Activated CD4-positive, alpha-beta memory T cell treated with anti-CD3 and anti-CD28 coated beads, Interleukin-2, amount 10 ng/mL, durations not matched to agents 7 days and 5 days (primary cell): ENCODE measurements around the gene TMEM165. TPM values are rescaled to one million over a fixed set of nuclear protein-coding genes. Genes with fewer than 3 reads are reported as not detected.

Source experiments
- CTCF ChIA-PET: fragments of 350-600 bp; sonication (Branson Sonifier 250); formaldehyde crosslinking; loops from one replicate; lab custom pipeline; 2021; ENCODE audit warnings: antibody characterized with exemption, inconsistent platforms; lab: Charles Lee
- POLR2A ChIA-PET: fragments of 350-600 bp; sonication (Branson Sonifier 250); formaldehyde crosslinking; loops from one replicate; lab custom pipeline; 2021; ENCODE audit warnings: antibody characterized with exemption; lab: Charles Lee
- DNase-seq: peaks from one replicate; pipeline ENCODE4 v3.0.0-alpha.2; 2020
- H3K27ac Mint-ChIP-seq: one replicate; pipeline ENCODE4 v1.8.0; 2021; ENCODE audit warnings: mild to moderate bottlenecking, mixed read lengths
- H3K27me3 Mint-ChIP-seq: one replicate; pipeline ENCODE4 v1.8.0; 2021; ENCODE audit warnings: mixed read lengths
- H3K36me3 Mint-ChIP-seq: one replicate; pipeline ENCODE4 v1.8.0; 2021; ENCODE audit warnings: low read depth, mixed read lengths
- H3K4me1 Mint-ChIP-seq: one replicate; pipeline ENCODE4 v1.8.0; 2021; ENCODE audit warnings: mixed read lengths
- H3K4me3 Mint-ChIP-seq: one replicate; pipeline ENCODE4 v1.8.0; 2021; ENCODE audit warnings: mild to moderate bottlenecking, mixed read lengths
- H3K9me3 Mint-ChIP-seq: one replicate; pipeline ENCODE4 v1.8.0; 2021; ENCODE audit warnings: mixed read lengths
- total RNA-seq, 2 experiments: library from RNA; stranded (reverse); gene quantifications; one replicate each; pipeline ENCODE4 v1.2.3, GENCODE V29; 2021

Gene TMEM165
- total RNA-seq, 2 experiments from 2014 or later, result 68.2 to 70.1 TPM

- Mint-ChIP-seq H3K9me3 (no peaks in the 10 kb centered on the region), H3K27ac (no peak overlapping the region), H3K4me3 (no peak overlapping the region), H3K36me3 (peaks cover 25% of the 10 kb centered on the region), H3K27me3 (no peaks in the 10 kb centered on the region), H3K4me1 (peaks cover 12% of the 10 kb centered on the region)
- POLR2A ChIA-PET, result interaction anchor here (1.1 to 1.2 kb wide), 2 partner anchors 8 to 108 kb away, joined by 3 to 6 read pairs; no protein-coding TSS in a partner anchor
- no peak for DNase-seq
- CTCF ChIA-PET, result interaction anchor here (0.6 to 2.0 kb wide), 6 partner anchors 8 to 421 kb away, joined by 3 to 7 read pairs (median 4); no protein-coding TSS in a partner anchor
Measured at GRCh38 chr4:55444827-55445226, 49.1 kb downstream of the TMEM165 start.

- no peak overlapping the region for H3K4me3 Mint-ChIP-seq
- ChIA-PET POLR2A (interaction anchor here (1.0 to 1.2 kb wide), 4 partner anchors 9 to 107 kb away, joined by 3 to 6 read pairs (median 4); partner anchors contain the start of gene SRD5A3), CTCF (interaction anchor here (1.0 to 2.0 kb wide), 4 partner anchors 9 to 420 kb away, joined by 3 to 7 read pairs (median 4); no protein-coding TSS in a partner anchor)
- no peak for DNase-seq
- peaks cover 23% of the 10 kb centered on the region for H3K36me3 Mint-ChIP-seq
- no peak overlapping the region for H3K27ac Mint-ChIP-seq
- H3K27me3 Mint-ChIP-seq, result no peaks in the 10 kb centered on the region
- H3K4me1 Mint-ChIP-seq, result peaks cover 9% of the 10 kb centered on the region
- H3K9me3 Mint-ChIP-seq, result no peaks in the 10 kb centered on the region
Measured at GRCh38 chr4:55445921-55446577, 50.3 kb downstream of the TMEM165 start.

- Mint-ChIP-seq H3K36me3 (peaks cover 25% of the 10 kb centered on the region), H3K4me1 (peaks cover 9% of the 10 kb centered on the region), H3K9me3 (no peaks in the 10 kb centered on the region), H3K4me3 (no peak overlapping the region), H3K27ac (no peak overlapping the region), H3K27me3 (no peaks in the 10 kb centered on the region)
- ChIA-PET CTCF (interaction anchor here (2.0 kb wide), 1 partner anchor 9 kb away, joined by 7 read pairs; no protein-coding TSS in a partner anchor), POLR2A (interaction anchor here (1.2 kb wide), 1 partner anchor 9 kb away, joined by 5 read pairs; no protein-coding TSS in a partner anchor)
- DNase-seq, result no peak
Measured at GRCh38 chr4:55446578-55446922, 50.8 kb downstream of the TMEM165 start.

- ChIA-PET CTCF (interaction anchor here (2.0 kb wide), 1 partner anchor 10 kb away, joined by 7 read pairs; no protein-coding TSS in a partner anchor), POLR2A (interaction anchor here (1.2 kb wide), 1 partner anchor 10 kb away, joined by 5 read pairs; no protein-coding TSS in a partner anchor)
- Mint-ChIP-seq H3K27me3 (no peaks in the 10 kb centered on the region), H3K4me1 (peaks cover 9% of the 10 kb centered on the region), H3K9me3 (no peaks in the 10 kb centered on the region), H3K27ac (no peak overlapping the region), H3K36me3 (peaks cover 32% of the 10 kb centered on the region), H3K4me3 (no peak overlapping the region)
- DNase-seq, result no peak
Measured at GRCh38 chr4:55447108-55447708, 51.5 kb downstream of the TMEM165 start.

GRCh38 chr4:55447831-55448230, 52.1 kb downstream of the TMEM165 start:
- no peak for DNase-seq
- H3K36me3 Mint-ChIP-seq, result peaks cover 29% of the 10 kb centered on the region
- no peaks in the 10 kb centered on the region for H3K9me3 Mint-ChIP-seq
- H3K27me3 Mint-ChIP-seq, result no peaks in the 10 kb centered on the region
- peaks cover 7% of the 10 kb centered on the region for H3K4me1 Mint-ChIP-seq
- CTCF ChIA-PET, result interaction anchor here (1.0 kb wide), 1 partner anchor 418 kb away, joined by 3 read pairs; no protein-coding TSS in a partner anchor
- peak overlapping the region; percentile 60 for H3K27ac Mint-ChIP-seq
- POLR2A ChIA-PET, result no interaction called here
- no peak overlapping the region for H3K4me3 Mint-ChIP-seq

GRCh38 chr4:55450566-55450965, 54.8 kb downstream of the TMEM165 start:
- Mint-ChIP-seq H3K4me3 (no peak overlapping the region), H3K4me1 (peaks cover 7% of the 10 kb centered on the region), H3K27me3 (no peaks in the 10 kb centered on the region), H3K36me3 (peaks cover 29% of the 10 kb centered on the region), H3K9me3 (no peaks in the 10 kb centered on the region), H3K27ac (no peak overlapping the region)
- DNase-seq, result no peak
- ChIA-PET POLR2A (interaction anchor here (1.1 kb wide), 1 partner anchor 32 kb away, joined by 3 read pairs; no protein-coding TSS in a partner anchor), CTCF (interaction anchor here (1.1 kb wide), 1 partner anchor 104 kb away, joined by 6 read pairs; the partner anchor contains the start of gene SRD5A3)

- ChIA-PET CTCF (no interaction called here), POLR2A (no interaction called here)
- DNase-seq, result no peak
- Mint-ChIP-seq H3K27ac (no peak overlapping the region), H3K4me3 (no peak overlapping the region), H3K4me1 (no peaks in the 10 kb centered on the region), H3K36me3 (peaks cover 13% of the 10 kb centered on the region), H3K27me3 (no peaks in the 10 kb centered on the region), H3K9me3 (no peaks in the 10 kb centered on the region)
Measured at GRCh38 chr4:55458164-55458563, 62.4 kb downstream of the TMEM165 start.

- ChIA-PET CTCF (no interaction called here), POLR2A (no interaction called here)
- Mint-ChIP-seq H3K9me3 (no peaks in the 10 kb centered on the region), H3K27me3 (no peaks in the 10 kb centered on the region), H3K36me3 (peaks cover 13% of the 10 kb centered on the region), H3K4me1 (no peaks in the 10 kb centered on the region), H3K4me3 (no peak overlapping the region), H3K27ac (no peak overlapping the region)
- no peak for DNase-seq
Measured at GRCh38 chr4:55458611-55459010, 62.9 kb downstream of the TMEM165 start.

GRCh38 chr4:55466001-55466400, 70.2 kb downstream of the TMEM165 start:
- Mint-ChIP-seq H3K4me1 (no peaks in the 10 kb centered on the region), H3K9me3 (peaks cover 8% of the 10 kb centered on the region), H3K27ac (no peak overlapping the region), H3K27me3 (no peaks in the 10 kb centered on the region), H3K4me3 (no peak overlapping the region), H3K36me3 (peaks cover 24% of the 10 kb centered on the region)
- POLR2A ChIA-PET, result no interaction called here
- CTCF ChIA-PET, result no interaction called here
- no peak for DNase-seq

- H3K9me3 Mint-ChIP-seq, result peaks cover 8% of the 10 kb centered on the region
- ChIA-PET POLR2A (no interaction called here), CTCF (no interaction called here)
- H3K36me3 Mint-ChIP-seq, result peaks cover 19% of the 10 kb centered on the region
- DNase-seq, result no peak
- H3K27me3 Mint-ChIP-seq, result no peaks in the 10 kb centered on the region
- H3K4me1 Mint-ChIP-seq, result no peaks in the 10 kb centered on the region
- H3K4me3 Mint-ChIP-seq, result no peak overlapping the region
- no peak overlapping the region for H3K27ac Mint-ChIP-seq
Measured at GRCh38 chr4:55468724-55469123, 73.0 kb downstream of the TMEM165 start.

- peaks cover 8% of the 10 kb centered on the region for H3K9me3 Mint-ChIP-seq
- no peak overlapping the region for H3K4me3 Mint-ChIP-seq
- H3K36me3 Mint-ChIP-seq, result peaks cover 27% of the 10 kb centered on the region
- CTCF ChIA-PET, result no interaction called here
- H3K4me1 Mint-ChIP-seq, result peaks cover 6% of the 10 kb centered on the region
- POLR2A ChIA-PET, result no interaction called here
- no peak for DNase-seq
- no peaks in the 10 kb centered on the region for H3K27me3 Mint-ChIP-seq
- H3K27ac Mint-ChIP-seq, result no peak overlapping the region
Measured at GRCh38 chr4:55469979-55470378, 74.2 kb downstream of the TMEM165 start.
